ENCODE results near the gene GIPR.

Gene GIPR

DNA sequence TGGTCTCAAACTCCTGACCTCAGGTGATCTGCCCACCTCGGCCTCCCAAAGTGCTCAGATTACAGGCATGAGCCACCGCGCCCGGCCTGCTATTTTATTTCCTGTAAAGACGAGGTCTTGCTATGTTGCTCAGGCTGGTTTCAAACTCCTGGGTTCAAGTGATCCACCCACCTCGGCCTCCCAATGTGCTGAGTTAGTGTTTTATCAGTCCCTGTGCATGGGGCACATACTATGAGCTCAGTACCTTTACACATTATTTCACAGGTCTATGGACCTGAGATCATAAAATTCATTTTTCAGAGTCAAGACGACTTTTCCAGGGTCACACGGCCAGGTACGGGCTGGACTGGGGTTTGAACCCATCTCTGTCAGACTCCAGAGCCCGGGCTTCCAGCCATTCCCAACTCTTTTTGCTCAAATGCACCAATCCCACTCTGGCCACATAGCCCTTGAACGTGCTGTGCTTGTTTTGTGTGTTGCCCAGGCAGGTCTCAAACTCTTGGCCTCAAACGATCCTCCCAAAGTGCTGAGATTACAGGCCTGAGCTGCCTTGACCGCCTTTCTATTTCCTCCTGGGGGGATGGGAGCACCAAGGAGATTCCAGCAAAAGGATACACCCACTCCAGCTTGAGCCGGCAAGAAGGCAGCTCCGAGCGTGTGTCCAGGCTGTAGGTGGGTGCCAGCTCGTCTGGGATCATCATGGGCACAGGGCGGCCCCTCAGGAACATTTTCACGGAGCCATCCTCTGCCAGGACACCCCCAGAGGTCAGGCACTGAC, 29.9 kb upstream of the GIPR start:
- TF ChIP-seq POLR2AphosphoS5 (IDR thresholded peaks at IDR 0.05; ENCODE audit: low read depth, low read length), result no peak
- TF ChIP-seq FOXP2 (optimal IDR thresholded peaks at IDR 0.05; ENCODE audit: borderline replicate concordance, extremely low read depth, extremely low read length, insufficient read depth), result no peak
- TF ChIP-seq TAF1 (IDR thresholded peaks at IDR 0.05; ENCODE audit: borderline replicate concordance, insufficient read depth, low read length), result no peak

DNA sequence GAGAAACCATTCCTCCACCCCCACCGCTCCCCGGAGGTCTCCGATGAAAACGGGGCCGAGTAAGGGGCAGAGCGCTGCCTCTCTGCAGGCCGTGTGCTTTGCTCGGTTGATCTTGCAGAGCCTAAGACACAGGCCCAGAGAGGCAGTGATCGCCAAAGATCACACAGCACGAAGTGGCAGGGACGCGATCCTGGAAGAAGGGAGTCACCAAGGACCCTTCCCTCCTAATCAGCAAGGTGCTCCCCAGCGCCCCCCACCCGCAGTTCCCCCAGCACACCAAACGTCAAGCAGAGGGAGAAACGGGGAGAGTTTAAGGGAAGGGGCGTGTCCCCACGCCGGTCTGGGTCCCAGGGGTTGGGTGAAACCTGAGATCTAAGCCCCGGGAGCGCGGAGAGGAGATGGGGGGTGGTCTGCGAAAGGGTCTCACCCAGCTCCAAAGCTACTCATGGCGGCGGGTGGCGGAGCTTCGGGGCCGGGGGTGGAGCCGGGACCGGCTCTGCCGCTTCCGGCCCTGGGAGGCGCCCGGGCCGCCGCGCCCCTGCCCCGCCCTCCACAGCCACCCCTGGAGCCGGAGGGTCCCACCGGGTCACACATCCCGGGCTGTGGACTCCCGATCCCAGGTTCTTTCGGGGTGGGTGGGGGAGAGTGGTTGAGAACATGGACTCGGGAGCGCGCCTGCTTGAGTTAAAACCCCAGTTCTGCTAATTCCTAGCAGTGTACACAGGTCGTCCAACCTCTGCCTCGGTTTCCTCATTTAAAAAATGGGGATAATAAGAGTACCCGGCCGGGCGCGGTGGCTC, 28.9 kb upstream of the GIPR start, which contains the start of gene EML2:
Gene EML2 (minus strand): TSS at position 468 of the 800 bp plus-strand sequence. CDS start 21 bp downstream, at position 447.
- TF ChIP-seq FOXP2 (optimal IDR thresholded peaks at IDR 0.05; ENCODE audit: borderline replicate concordance, extremely low read depth, extremely low read length, insufficient read depth) (no peak), TAF1 (IDR thresholded peaks at IDR 0.05; ENCODE audit: borderline replicate concordance, insufficient read depth, low read length) (no peak)

DNA sequence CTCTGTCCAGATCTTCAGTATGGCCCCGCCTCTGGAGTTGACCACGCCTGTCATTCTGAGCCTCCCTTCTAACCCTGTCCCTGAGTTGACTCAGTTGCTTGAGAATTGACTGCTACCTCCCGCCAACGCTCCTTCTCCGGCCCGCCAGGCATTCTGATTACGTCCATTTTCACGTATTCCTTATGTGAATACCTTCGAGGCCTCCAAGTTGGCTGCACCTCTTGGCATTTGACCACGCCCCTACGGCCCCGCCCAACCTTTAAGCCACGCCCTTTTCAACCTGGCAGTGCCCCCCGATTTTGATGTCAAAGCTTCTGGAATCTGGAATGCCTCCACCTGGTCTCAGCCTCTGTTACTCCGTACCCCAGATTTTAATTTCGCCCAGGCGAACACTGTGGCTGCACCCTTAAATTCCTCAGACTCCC, 27.2 kb upstream of the GIPR start:
- TF ChIP-seq POLR2AphosphoS5 (IDR thresholded peaks at IDR 0.05; ENCODE audit: low read depth, low read length) (no peak), SIN3A (IDR thresholded peaks at IDR 0.05; ENCODE audit: borderline replicate concordance, insufficient read depth, low read length) (no peak), TAF1 (IDR thresholded peaks at IDR 0.05; ENCODE audit: borderline replicate concordance, insufficient read depth, low read length) (no peak), REST (IDR thresholded peaks at IDR 0.05; ENCODE audit: insufficient read depth in 1 of 2, low read depth in 2 of 2, low read length in 2 of 2) (no peak)

- TF ChIP-seq POLR2AphosphoS5 (IDR thresholded peaks at IDR 0.05; ENCODE audit: low read depth, low read length) (peak; percentile 59; the same call in 1 of the 2 replicates), SIN3A (IDR thresholded peaks at IDR 0.05; ENCODE audit: borderline replicate concordance, insufficient read depth, low read length) (no peak), REST (IDR thresholded peaks at IDR 0.05; ENCODE audit: insufficient read depth in 1 of 2, low read depth in 2 of 2, low read length in 2 of 2) (0 out of 4 replicates have a peak, but pooled peaks of 1 of the 2 experiments have one; percentile 44), TAF1 (IDR thresholded peaks at IDR 0.05; ENCODE audit: borderline replicate concordance, insufficient read depth, low read length) (peak; percentile 62; the same call in 1 of the 2 replicates), FOXP2 (optimal IDR thresholded peaks at IDR 0.05; ENCODE audit: borderline replicate concordance, extremely low read depth, extremely low read length, insufficient read depth) (no peak)
Observed at GRCh38 chr19:45641274-45642105, 26.5 kb upstream of the GIPR start.

- TF ChIP-seq TAF1 (IDR thresholded peaks at IDR 0.05; ENCODE audit: borderline replicate concordance, insufficient read depth, low read length), result no peak
- peak; percentile 77 for TF ChIP-seq FOXP2 (optimal IDR thresholded peaks at IDR 0.05; ENCODE audit: borderline replicate concordance, extremely low read depth, extremely low read length, insufficient read depth)
Observed at GRCh38 chr19:45643024-45643926, 24.7 kb upstream of the GIPR start.

Data from PFSK-1 (cell line).